ENCODE results near the gene PALLD.

GRCh38 chr4:168741281-168742173, 244.7 kb downstream of the PALLD start:
- TF ChIP-seq CTCF (IDR thresholded peaks at IDR 0.05) (no peak), POLR2A (IDR thresholded peaks at IDR 0.05) (no peak), POLR2AphosphoS5 (IDR thresholded peaks at IDR 0.05) (no peak)

Data from gastroesophageal sphincter (tissue), 3 donors.